ENCODE data around the gene FAM20B.

Gene FAM20B

GRCh38 chr1:179048339-179049124 lies 22.8 kb downstream of the FAM20B start:
- no peak for DNase-seq

DNA sequence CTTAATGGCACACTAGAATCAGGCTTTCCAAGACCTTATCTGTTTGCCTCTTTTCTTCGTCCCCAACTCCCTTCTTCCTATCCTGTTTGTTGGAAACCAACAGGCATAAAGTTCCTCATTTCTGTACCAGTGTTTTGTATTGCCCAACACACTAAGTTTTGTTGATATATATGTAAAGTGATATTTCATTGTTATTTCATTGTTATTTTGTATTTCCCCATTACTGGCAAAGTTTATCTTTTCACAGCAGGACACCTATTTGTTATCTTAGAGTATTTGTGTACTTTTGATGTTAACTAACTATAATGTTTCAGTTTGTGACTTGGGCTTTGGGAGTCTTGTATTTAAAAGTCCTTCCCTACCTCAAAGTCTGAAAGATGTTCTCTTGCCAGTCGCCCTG lies 27.1 kb downstream of the FAM20B start:
- no peak for DNase-seq

DNA sequence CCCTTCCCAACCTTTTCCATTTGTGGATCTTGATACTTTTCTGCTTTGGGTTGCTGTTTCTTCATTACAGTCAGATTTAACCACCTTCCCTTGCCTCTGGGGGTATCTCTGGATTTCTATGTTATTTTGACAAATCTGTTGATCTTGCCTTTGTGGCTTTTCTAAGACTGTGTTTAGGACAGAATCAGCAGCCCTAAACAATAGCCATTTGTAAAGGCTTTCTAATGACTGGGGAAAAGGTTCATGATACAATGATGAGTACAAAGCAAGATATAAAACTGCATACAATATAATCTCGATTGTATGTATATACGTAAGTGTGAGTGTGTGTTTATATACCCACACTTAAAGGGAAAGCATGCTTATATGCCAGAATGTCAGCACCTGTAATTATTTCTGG lies 27.8 kb downstream of the FAM20B start:
- no peak for DNase-seq

DNA sequence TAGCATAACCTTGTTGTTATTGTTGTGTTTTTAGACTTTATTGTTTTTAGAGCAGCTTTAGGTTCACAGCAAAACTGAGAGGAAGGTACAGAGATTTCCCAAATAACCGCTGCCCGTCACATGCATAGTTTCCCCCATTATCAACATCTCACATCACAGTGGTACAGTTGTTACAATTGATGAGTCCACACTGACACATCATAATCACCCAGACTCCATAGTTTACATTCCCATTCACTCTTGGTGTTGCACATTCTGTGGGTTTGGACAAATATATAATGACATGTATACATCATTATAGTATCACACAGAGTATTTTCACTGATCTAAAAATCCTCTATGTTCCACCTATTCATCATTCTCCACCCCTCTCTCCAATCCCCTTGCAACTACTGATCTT lies 30.2 kb downstream of the FAM20B start:
- DNase-seq = peak; percentile 22

DNA sequence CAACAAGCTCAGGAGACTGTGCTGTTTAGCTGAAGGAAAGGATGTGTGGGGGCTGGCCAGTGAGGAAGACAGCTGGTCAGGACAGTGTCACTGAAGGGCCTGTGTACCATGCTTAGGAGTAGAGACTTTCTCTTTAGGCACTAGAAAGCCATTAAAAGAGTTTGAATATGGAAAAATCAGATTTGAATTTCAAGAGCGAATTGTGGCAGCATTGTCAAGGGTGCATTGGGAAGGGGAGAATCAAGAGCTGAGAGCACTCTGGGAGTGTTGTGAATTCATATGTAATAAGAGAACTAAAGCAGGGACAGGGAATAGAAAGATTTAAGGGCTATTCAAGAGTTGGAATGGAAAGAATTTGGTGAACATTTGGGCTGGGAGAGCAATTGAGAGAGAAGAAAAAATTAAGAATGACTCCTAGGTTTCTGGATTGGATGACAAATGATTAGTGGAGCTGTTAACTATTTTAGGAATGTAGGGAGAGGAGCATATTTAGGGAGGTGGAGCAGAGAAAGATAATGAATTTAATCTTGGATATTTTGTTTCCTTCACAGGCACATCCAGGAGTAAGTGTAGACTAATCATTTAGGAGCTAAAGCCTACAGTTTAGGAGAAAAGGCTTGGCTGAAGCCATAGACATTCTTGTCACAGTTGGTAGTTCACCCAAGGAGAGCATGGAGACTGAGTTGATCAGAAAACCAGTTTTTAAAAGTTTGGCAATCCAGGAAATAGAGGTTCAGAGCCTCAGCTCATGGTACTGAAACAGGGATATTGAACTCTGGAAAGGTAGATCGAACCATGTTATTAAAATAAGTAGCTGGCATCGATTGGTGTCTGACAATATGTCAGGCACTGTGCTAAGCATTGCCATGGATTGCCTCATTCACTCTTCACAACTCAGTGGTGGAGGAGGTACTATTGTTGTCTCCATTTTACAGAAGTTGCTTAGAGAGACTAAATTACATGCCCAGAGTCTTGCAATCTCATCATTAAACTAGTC lies 33.1 kb downstream of the FAM20B start:
- DNase-seq = peak; percentile 86

DNA sequence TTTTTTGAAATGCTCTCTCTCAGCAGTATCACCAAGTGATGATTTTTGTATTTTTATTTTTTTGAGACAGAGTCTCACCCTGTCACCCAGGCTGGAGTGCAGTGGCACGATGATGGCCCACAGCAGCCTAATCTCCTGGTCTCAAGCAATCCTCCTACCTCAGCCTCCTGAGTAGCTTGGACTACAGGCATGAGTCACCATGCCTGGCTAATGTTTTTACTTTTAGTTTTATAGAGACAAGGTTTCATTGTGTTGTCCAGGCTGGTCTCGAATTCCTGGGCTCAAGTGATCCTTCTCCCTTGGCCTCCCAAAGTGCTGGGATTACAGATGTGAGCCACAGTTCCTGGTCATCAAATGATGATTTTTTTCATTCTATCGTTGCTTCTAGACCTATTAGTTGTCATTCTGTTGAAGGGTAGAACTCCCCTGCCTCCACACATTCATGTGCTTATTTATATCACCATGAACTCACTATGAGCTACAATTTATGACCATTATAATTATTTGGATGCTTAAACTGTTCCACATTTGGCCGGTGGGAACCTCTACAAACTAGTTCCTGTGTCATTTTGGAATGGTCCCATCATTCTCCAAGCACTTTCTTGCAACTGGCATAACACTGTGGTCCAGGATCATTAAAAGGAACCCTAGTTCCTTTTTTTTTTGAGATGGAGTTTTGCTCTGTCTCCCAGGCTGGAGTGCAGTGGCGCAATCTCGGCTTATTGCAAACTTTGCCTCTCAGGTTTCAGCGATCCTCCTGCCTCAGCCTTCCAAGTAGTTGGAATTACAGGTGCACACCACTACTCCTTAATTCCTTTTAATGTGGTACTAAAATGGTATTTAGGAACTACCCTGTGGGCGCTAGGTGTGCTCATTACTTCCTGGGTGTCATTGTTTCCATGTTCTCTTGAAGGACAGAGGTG lies 35.9 kb downstream of the FAM20B start:
- DNase-seq = no peak

DNA sequence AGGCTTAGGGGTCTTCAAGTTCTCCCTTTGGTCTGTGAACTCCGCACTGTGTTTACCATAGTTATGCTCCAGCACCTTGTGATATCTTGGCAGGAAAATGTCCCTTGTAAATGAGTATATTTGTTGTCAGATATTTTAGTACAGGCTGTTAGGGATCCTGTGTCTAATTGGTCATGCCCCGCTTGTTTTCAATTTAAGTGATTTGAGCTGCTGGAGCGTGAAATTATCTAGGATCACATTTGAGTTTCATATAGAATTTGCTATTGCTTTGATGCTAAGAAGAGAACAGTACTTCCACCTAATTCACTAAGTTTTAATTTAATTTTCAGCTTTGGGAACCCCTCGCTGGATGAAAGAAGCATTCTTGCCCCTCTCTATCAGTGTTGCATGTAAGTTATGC lies 40.8 kb downstream of the FAM20B start:
- DNase-seq = no peak

DNA sequence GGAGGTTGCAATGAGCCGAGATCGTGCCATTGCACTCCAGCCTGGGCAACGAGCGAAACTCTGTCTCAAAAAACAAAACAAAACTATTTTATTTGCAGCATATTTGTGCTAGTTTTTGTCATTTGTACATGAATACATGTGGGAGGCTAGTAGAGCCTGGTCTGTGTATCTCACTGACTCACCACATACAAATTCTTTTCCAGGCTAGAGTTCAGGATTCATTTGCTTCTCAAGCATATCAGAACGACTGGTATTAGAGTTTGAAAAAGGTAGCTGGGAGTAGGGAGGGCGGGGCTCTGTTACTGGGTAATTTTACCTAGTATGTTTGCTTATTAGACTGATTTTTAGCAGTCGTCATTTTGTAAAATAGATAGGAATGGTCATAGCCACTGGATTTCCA lies 51.7 kb downstream of the FAM20B start:
- DNase-seq = peak; percentile 20

DNA sequence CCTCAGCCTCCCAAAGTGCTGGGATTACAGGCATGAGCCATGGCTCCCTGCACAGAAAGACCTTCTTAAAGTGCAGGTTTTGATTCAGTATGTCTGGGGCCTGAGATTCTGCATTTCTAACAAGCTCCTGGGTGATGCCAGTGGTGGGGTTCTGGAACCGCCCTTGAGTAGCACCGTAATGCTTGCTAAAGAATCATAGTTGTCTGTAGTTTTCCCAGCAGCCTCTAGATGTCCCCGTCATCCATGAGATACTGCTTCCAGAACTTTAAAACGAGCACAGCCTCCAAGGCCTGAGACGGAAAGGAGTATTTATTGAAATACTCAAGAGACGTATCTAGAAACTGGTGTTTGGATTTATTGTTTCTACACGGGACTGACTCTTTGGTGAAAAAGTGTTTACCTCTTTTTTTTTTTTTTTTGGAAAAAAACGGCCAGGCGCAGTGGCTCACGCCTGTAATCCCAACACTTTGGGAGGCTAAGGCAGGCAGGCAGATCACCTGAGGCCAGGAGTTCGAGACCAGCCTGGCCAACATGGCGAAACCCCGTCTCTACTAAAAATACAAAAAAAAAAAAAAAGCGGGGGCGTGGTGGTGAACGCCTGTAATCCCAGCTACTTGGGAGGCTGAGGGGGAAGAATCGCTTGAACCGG lies 53.5 kb downstream of the FAM20B start:
- DNase-seq = peak; percentile 78

DNA sequence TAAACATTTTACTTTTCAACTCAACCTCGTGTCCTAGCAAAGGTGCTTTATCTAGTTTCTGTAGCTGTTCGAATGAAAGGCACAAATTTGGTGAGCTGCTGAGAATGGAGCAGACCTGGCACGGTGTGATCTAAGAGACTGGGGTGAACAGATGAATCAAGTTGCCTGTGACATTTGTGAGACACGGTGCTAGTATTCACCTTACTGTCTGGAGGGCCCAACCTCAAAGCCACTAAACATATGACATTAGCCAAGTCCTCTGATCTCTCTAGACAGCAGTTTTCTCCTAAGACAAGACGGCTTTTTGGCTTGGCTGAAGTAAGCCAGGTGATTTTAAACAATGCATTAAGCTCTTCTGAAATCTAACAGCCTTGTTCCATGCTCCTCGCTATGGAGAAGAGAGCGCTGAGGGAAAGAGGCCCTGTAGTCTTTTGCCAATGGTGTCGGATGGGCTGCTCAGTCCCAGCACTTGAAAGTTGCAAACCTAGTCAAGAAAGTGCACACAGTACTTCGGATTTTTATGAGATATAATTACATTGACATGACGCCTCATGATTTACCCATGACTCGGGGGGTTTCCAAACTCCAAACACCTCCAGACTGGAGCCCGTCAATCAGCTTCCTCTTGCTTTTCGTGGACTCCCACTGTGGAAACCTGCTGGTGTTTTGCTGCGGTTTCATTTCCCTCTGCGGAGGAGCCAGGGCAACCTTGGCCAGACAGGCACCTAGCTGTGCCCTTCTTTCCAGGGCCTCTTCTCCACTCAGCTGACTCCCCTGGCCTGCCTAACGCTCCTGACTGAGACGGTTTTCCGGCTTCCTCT lies 55.4 kb downstream of the FAM20B start:
- no peak for DNase-seq

DNA sequence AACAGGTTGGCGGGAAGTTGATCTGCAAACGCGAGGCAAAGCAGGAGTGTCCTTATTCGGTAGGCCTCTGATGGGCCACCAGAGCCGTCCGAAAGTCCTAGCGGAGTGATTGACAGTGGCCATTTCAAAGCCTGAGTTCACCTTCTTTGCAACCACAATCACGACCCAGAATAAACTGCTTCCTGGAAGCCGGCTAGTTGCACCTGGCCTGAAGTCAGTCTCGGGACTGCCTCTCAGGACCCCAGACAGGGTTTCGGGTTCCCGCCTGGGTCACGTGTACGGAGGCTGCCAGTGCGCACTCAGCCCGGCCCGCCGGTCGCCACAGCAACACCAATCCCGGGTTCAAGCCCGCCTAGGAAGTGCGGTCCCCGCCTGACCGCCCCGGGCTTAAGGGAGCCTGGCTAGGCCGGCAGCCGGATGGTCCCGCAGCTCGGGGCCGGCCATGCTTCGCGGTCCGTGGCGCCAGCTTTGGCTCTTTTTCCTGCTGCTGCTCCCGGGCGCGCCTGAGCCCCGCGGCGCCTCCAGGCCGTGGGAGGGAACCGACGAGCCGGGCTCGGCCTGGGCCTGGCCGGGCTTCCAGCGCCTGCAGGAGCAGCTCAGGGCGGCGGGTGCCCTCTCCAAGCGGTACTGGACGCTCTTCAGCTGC lies 56.1 kb downstream of the FAM20B start, which contains the start of gene TOR3A:
Gene TOR3A, plus strand, starts transcription at position 384 of the 646 bp plus-strand sequence. Its CDS starts 59 bp downstream, at position 443.
- peak; percentile 85 for DNase-seq

DNA sequence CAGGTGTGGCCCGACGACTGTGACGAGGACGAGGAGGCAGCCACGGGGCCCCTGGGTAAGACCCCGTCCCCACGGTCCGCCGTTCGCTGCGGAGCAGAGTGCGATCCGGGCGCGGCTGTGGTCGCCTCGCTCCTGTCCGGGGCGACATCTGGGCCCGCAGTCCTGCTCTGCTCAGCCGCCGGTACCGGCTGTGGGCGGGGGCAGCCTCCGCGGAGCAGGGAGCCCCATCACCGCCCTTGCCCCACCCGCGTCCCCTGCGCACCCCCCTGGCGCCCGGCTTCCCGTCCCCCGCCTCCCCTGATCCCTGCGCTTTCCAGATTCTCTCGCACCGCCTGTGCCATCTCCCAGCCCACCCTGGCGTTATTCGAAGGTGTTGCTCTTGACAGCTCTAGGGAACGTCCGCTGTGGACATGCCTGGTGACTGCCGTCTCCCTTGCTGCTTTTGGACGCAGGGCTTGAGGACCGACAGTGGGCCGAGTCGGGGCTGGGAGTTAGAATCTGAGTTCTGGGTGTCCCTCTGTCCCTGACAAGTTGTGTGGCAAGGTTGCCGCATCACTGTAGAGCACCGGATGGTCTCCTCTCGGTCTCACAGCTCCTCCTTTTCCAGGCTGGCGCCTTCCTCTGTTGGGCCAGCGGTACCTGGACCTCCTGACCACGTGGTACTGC lies 56.8 kb downstream of the FAM20B start:
- DNase-seq = peak; percentile 7

GRCh38 chr1:179082999-179083335 lies 57.3 kb downstream of the FAM20B start:
- DNase-seq = peak; percentile 26

DNA sequence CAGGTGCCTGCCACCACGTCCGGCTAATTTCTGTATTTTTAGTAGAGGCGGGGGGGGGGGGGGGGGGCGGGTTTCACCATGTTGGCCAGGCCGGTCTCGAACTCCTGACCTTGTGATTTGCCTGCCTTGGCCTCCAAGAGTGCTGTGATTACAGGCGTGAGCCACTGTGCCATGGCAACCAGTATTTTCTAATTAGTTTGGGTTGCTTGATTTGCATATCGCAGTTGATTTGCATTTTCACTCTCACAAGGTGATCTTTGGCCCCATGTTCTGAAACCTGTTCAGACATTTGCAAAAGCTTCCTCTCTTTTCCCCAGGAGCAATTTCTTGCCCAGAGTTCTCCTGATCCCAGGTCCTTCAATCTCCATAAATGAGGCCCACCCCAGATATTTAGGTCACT lies 57.8 kb downstream of the FAM20B start:
- DNase-seq = no peak

- peak; percentile 14 for DNase-seq
Observed at GRCh38 chr1:179087665-179088064, 62.0 kb downstream of the FAM20B start.

GRCh38 chr1:179089827-179090482 lies 64.3 kb downstream of the FAM20B start:
- DNase-seq = no peak

- DNase-seq = no peak
Observed at GRCh38 chr1:179090522-179090921, 64.8 kb downstream of the FAM20B start.

GRCh38 chr1:179090923-179091322 lies 65.2 kb downstream of the FAM20B start:
- DNase-seq = no peak

- DNase-seq = peak; percentile 59
Observed at GRCh38 chr1:179091691-179092165, 66.0 kb downstream of the FAM20B start.

Measured in fibroblast of upper back skin (primary cell).